ENCODE results near the gene ACBD5.
"Not testable (repeated sequence)": the region's sequence is repeated elsewhere in the genome, so short reads cannot be mapped to it uniquely, and the experiment has no call there.

ACBD5 gene

DNA sequence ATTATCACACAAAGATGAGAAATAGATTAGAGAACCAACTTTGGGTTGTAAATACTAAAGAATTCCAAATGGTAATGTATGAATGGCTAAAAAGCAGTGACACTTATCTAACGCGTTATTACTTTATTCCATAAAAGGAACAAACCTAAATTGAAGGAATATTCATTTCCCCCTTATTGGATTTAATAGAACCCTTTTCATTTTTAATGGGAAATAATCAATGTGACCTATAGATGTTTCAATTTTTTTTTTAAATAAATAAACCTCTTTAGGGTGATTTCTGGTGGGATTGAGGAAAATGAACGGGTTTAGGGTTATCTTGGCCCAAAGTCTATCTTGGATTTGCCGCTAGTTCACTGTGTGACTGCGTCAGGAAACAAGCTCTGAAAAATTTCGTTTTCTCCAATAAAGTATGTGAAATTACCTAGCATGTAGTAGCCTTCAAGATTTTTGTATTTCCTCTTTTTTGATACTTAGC is 1.9 kb upstream of the ACBD5 start:
- Histone ChIP-seq H3K36me3 (ENCODE audit: control insufficient read depth, insufficient read depth, low read length) (no peaks in the 10 kb centered on the region), H3K4me3 (replicated peaks; ENCODE audit: low read depth, low read length) (peak overlapping the region; percentile 94), H3K27me3 (replicated peaks; ENCODE audit: control insufficient read depth, insufficient read depth, low read length) (no peaks in the 10 kb centered on the region)
- no peak for DNase-seq (ENCODE audit: extremely low read depth, insufficient read length)
- TF ChIP-seq, protein P1, sequence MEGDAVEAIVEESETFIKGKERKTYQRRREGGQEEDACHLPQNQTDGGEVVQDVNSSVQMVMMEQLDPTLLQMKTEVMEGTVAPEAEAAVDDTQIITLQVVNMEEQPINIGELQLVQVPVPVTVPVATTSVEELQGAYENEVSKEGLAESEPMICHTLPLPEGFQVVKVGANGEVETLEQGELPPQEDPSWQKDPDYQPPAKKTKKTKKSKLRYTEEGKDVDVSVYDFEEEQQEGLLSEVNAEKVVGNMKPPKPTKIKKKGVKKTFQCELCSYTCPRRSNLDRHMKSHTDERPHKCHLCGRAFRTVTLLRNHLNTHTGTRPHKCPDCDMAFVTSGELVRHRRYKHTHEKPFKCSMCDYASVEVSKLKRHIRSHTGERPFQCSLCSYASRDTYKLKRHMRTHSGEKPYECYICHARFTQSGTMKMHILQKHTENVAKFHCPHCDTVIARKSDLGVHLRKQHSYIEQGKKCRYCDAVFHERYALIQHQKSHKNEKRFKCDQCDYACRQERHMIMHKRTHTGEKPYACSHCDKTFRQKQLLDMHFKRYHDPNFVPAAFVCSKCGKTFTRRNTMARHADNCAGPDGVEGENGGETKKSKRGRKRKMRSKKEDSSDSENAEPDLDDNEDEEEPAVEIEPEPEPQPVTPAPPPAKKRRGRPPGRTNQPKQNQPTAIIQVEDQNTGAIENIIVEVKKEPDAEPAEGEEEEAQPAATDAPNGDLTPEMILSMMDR (IDR thresholded peaks at IDR 0.05; ENCODE audit: insufficient read depth, low read length, poor library complexity, severe bottlenecking): no peak

DNA sequence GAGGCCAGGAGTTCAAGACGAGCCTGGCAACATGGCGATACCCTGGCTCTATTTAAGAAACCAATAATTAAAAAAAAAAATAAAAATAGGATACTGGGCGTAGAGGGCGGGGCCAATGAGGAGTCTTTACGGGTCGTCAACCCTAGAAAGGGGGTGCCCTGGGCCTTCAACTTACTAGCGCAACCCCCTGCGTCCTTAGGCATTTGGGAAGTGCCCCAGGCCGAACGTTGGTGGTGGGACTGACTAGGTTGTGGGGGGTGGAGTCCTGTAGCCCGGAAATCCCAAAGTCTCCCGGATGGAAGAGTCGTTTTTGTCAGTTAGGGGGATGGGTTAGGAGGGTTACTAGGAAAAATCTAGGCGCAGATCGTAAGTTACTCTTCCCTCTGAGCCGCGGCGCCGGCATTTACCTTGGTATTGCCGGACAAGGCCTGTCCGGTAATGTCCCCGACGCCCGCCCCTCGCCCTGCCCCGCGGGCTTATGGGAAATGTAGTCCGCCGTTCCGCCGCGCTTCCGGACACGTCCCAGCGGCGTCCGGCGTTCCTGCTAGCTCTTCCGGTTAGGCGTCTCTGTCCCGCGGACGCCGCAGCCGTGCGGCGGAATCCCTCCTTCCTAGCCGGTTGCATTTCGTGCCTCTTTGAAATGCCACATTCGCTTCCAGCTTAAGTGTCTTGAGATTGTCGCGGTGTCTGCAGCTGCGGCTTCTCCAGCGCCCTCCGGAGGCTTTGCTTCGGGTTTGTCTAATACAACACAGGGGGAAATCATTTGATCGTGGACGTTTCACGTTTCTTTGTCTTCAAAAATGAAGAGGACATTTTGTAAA is 1.3 kb upstream of the ACBD5 start:
- TF ChIP-seq, protein P1 (IDR thresholded peaks at IDR 0.05; ENCODE audit: insufficient read depth, low read length, poor library complexity, severe bottlenecking): peak; percentile 40
- peak; percentile 97 for DNase-seq (ENCODE audit: extremely low read depth, insufficient read length)
- Histone ChIP-seq H3K36me3 (ENCODE audit: control insufficient read depth, insufficient read depth, low read length) (no peaks in the 10 kb centered on the region), H3K4me3 (replicated peaks; ENCODE audit: low read depth, low read length) (peak overlapping the region; percentile 94), H3K27me3 (replicated peaks; ENCODE audit: control insufficient read depth, insufficient read depth, low read length) (no peaks in the 10 kb centered on the region)

DNA sequence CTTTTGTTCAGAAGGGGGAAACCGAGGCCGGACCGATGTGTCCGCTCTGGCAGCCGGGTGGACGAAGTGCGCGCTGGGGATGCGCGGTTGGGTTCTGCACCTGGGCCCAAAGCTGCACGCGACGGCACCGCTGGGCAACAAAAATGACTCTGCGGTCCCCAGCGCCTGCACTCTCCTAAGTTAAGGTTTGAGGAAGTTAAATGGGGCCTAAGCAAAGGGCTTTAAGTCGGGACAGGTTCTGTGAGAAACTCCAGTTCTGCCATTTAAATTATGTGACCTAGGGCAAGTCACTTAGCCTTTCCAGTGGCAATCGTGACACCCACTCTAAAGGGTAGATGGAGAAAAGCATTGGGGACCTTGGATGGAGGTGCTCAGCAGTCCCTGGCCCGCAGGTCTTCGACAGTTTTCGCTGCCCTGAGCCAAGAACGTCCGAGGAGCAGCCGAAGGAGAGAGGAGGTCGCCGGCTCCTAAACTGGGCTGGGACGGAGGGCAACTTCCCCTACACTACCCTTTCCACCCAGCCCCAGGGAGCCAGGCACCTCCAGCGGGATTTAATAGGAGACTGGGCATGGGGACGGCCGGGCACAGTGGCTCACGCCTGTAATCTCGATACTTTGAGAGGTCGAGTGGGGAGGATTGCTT is 534 bp upstream of the ACBD5 start:
- H3K27me3 ChIP-seq (replicated peaks; ENCODE audit: control insufficient read depth, insufficient read depth, low read length): no peaks in the 10 kb centered on the region
- TF ChIP-seq, protein P1 (IDR thresholded peaks at IDR 0.05; ENCODE audit: insufficient read depth, low read length, poor library complexity, severe bottlenecking): no peak
- H3K4me3 ChIP-seq (replicated peaks; ENCODE audit: low read depth, low read length): peak overlapping the region; percentile 94
- H3K36me3 ChIP-seq (ENCODE audit: control insufficient read depth, insufficient read depth, low read length): no peaks in the 10 kb centered on the region
- DNase-seq (ENCODE audit: extremely low read depth, insufficient read length): peak; percentile 64

DNA sequence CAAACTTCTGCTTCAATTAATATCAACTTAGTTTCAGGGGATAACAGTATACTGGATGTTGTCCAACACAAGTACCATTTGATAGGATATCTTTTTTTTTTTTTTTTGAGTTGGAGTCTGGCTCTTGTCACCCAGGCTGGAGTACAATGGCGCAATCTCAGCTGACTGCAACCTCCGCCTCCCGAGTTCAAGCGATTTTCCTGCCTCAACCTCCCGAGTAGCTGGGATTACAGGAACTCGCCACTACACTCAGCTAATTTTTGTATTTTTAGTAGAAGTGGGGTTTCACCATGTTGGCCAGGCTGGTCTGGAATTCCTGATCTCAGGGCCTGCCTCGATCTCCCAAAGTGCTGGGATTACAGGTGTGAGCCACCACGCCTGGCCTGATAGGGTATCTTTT is 3.1 kb downstream of the ACBD5 start:
- not testable (repeated sequence) for H3K27me3 ChIP-seq (replicated peaks; ENCODE audit: control insufficient read depth, insufficient read depth, low read length); DNase-seq (ENCODE audit: extremely low read depth, insufficient read length); H3K4me3 ChIP-seq (replicated peaks; ENCODE audit: low read depth, low read length); H3K36me3 ChIP-seq (ENCODE audit: control insufficient read depth, insufficient read depth, low read length)

DNA sequence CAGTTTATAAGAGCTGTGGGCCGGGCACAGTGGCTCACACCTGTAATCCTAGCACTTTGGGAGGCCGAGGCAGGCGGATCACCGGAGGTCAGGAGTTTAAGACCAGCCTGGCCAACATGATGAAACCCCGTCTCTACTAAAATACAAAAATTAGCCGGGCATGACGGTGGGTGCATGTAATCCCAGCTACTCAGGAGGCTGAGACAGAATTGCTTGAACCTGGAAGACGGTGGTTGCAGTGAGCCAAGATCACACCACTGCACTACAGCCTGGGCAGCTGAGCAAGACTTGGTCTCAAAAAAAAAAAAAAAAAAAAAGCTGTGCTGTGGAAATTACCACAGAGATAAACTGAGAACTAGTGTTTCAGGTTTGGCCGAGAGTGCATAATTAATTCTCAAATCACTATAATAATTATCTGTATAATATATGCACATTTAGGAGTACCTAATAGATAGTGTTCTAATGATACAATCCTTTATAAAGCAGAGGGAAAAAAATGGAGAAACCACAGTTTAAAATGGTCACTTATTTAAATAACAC is 3.9 kb downstream of the ACBD5 start:
- not testable (repeated sequence) for DNase-seq (ENCODE audit: extremely low read depth, insufficient read length); H3K27me3 ChIP-seq (replicated peaks; ENCODE audit: control insufficient read depth, insufficient read depth, low read length); H3K36me3 ChIP-seq (ENCODE audit: control insufficient read depth, insufficient read depth, low read length); H3K4me3 ChIP-seq (replicated peaks; ENCODE audit: low read depth, low read length)

DNA sequence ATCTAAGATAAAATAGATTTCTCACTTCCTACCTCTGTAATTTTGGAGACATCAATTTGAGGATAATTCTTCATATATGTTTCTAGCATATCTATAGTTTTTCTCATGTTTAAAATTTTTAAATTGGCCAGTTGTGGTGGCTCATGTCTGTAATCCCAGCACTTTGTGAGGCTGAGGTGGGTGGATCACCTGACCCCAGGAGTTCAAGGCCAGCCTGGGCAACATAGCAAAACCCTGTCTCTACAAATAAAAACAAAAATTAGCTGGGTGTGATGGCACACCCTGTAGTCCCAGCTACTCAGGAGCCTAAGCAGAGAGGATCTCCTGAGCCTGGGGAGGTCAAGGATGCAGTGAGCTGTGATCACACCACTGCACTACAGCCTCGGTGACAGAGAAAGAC is 4.9 kb downstream of the ACBD5 start:
- TF ChIP-seq, protein P1 (IDR thresholded peaks at IDR 0.05; ENCODE audit: insufficient read depth, low read length, poor library complexity, severe bottlenecking): no peak
- no peak for DNase-seq (ENCODE audit: extremely low read depth, insufficient read length)
- H3K4me3 ChIP-seq (replicated peaks; ENCODE audit: low read depth, low read length): no peak overlapping the region

More for the DNA sequence above, 4.9 kb downstream of the ACBD5 start:
- Histone ChIP-seq H3K36me3 (ENCODE audit: control insufficient read depth, insufficient read depth, low read length) (no peaks in the 10 kb centered on the region; the same call in 1 of the 2 replicates), H3K27me3 (replicated peaks; ENCODE audit: control insufficient read depth, insufficient read depth, low read length) (no peaks in the 10 kb centered on the region)

Data from GM06990 (cell line).